Measurements from ENCODE around the gene GHITM.

DNA sequence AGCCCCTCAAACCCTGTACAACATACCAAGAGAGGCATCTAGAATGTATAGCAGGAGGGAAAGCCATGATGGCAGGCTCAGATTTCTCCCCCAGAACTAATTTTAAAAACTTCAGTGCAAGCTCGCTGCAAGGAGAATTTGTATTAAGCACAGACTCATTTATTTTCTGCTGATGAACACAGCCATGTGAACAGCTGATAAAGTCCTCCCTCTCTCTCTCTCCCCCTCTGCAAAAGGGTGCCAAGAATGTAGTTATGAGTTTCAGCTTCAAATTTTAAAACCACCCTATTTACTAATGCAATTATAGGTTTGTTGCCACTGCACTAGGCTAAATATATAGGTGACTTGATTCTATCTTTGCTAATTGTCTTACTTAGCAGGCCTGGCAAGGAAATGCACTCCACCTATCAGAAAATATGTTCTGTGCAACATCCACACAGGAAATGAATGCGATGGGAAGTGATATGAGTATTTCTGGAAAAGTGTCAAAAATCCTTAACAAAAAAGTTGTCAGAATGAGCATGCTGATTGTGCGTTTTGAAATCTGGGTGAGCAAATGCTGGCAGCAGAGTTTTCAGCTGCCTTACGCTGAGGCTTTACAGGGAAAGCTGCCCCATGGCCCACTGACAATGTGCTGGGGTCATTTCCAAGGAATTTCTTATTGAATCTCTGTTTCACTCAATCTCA lies 43.4 kb upstream of the GHITM start:
- TF ChIP-seq, protein P1, sequence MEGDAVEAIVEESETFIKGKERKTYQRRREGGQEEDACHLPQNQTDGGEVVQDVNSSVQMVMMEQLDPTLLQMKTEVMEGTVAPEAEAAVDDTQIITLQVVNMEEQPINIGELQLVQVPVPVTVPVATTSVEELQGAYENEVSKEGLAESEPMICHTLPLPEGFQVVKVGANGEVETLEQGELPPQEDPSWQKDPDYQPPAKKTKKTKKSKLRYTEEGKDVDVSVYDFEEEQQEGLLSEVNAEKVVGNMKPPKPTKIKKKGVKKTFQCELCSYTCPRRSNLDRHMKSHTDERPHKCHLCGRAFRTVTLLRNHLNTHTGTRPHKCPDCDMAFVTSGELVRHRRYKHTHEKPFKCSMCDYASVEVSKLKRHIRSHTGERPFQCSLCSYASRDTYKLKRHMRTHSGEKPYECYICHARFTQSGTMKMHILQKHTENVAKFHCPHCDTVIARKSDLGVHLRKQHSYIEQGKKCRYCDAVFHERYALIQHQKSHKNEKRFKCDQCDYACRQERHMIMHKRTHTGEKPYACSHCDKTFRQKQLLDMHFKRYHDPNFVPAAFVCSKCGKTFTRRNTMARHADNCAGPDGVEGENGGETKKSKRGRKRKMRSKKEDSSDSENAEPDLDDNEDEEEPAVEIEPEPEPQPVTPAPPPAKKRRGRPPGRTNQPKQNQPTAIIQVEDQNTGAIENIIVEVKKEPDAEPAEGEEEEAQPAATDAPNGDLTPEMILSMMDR (IDR thresholded peaks at IDR 0.05; ENCODE audit: insufficient read depth, low read length, poor library complexity, severe bottlenecking), result no peak
- TF ChIP-seq EZH2phosphoT487 (conservative IDR thresholded peaks at IDR 0.05; ENCODE audit: low read length), result no peak

All from SU-DHL-6 (cell line).